Measurements from ENCODE around the gene AP4B1.

DNA sequence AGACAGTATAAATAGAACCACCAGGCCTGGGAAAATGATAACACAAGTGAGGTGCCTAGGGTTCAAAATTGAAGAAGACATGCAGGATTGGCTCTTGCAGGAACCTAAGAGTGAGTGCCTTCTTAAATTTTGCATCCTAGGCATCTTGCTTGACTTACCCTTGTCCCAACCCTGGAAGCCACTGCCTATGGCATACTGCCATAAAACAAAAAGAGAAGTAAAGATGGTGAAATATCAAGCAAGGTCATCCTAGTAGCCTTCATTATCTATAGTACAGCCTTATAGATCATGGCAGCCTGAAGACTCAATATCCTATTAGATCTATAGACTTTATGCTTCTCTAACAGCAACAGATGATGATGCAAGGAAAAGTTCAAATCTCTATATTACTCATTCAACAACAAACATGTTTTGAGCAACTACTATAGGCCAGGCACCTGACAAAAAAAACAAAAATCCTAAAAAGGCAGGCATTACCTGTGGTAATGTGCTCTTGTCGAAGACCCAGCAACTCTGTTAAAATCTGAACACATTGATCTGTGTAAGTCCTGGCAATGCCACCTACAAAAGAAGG is 6.3 kb downstream of the AP4B1 start:
- TF ChIP-seq, protein P1, sequence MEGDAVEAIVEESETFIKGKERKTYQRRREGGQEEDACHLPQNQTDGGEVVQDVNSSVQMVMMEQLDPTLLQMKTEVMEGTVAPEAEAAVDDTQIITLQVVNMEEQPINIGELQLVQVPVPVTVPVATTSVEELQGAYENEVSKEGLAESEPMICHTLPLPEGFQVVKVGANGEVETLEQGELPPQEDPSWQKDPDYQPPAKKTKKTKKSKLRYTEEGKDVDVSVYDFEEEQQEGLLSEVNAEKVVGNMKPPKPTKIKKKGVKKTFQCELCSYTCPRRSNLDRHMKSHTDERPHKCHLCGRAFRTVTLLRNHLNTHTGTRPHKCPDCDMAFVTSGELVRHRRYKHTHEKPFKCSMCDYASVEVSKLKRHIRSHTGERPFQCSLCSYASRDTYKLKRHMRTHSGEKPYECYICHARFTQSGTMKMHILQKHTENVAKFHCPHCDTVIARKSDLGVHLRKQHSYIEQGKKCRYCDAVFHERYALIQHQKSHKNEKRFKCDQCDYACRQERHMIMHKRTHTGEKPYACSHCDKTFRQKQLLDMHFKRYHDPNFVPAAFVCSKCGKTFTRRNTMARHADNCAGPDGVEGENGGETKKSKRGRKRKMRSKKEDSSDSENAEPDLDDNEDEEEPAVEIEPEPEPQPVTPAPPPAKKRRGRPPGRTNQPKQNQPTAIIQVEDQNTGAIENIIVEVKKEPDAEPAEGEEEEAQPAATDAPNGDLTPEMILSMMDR (IDR thresholded peaks at IDR 0.05; ENCODE audit: poor library complexity), result no peak
- no peak for TF ChIP-seq EZH2 (IDR thresholded peaks at IDR 0.05; ENCODE audit: borderline replicate concordance)
